GM18868 (cell line): ENCODE results near the gene TRMT61B.

ENCODE experiments used
- ATAC-seq: cut with Tn5 transposase; IDR thresholded peaks from one replicate; pipeline ENCODE4 v1.9.1; 2021; ENCODE audit warnings: mild to moderate bottlenecking, moderate library complexity; ENCODE audit not compliant: unreplicated experiment

Gene TRMT61B

GRCh38 chr2:28870146-28870891, at the start of gene TRMT61B:
Gene TRMT61B, minus strand, starts transcription at chr2:28870309. Its CDS starts 32 bp downstream, at chr2:28870277.
- ATAC-seq: peak; percentile 93

GRCh38 chr2:28915939-28916338, 45.8 kb upstream of the TRMT61B start:
- no peak for ATAC-seq

GRCh38 chr2:28909655-28910353, 39.7 kb upstream of the TRMT61B start:
- ATAC-seq: no peak

- ATAC-seq: no peak
Observed at GRCh38 chr2:28908172-28908571, 38.1 kb upstream of the TRMT61B start.

- no peak for ATAC-seq
Observed at GRCh38 chr2:28906821-28907220, 36.7 kb upstream of the TRMT61B start.

DNA sequence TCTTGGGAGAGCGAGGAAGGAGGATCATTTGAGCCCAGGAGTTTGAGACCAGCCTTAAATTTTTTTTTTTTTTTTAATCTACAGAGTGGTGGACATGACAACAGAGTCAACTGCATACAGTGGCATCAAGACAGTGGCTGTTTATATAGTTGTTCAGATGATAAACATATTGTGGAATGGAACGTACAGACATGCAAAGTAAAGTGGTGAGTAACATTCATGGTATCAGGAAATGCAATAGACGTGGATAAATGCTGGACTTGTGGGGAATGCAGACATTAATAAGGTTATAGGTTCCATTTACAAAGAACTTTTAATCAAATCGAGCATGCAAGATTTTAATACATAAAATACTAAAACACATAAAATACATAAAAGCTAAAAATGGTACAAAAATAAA, 36.3 kb upstream of the TRMT61B start:
- ATAC-seq: no peak

GRCh38 chr2:28905533-28905932, 35.4 kb upstream of the TRMT61B start:
- no peak for ATAC-seq

- ATAC-seq: no peak
Observed at GRCh38 chr2:28904802-28905457, 34.8 kb upstream of the TRMT61B start.

DNA sequence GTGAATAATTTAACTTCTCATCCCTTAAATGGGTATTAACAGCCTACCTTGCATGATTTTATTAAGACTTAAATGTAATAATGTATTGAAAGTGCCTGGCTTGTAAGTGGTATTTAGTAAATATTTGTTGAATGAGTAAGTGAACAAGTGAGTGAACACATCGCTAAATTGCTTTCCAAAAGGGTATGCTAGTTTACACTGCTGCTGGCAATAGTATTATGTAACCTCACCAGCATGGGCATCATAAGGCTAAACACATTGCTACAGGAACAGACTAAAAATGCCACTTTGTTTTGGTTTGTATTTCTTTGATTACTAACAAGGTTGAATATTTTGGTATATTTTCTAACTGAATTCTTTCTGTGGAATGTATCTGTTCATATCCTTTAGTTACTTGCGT, 34.2 kb upstream of the TRMT61B start:
- no peak for ATAC-seq

GRCh38 chr2:28902584-28902983, 32.5 kb upstream of the TRMT61B start:
- no peak for ATAC-seq

DNA sequence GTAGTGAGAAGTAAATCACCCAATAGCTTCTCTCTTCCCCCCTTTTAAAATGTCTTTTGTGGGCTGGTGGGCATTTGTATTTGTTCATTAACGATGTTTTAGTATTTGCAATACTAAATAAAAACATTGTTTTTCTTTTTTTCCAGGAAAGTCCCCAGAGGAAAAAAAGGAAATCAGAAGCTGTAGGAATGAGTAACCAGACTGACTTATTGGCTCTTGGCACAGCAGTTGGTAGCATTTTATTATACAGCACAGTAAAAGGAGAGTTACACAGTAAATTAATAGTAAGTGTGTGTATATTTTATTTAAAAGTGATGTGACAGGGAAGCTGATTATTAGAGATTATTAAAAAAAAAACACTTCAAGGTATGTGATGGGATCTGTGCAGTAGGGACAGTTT, 31.7 kb upstream of the TRMT61B start:
- no peak for ATAC-seq

- no peak for ATAC-seq
Observed at GRCh38 chr2:28901202-28901601, 31.1 kb upstream of the TRMT61B start.

GRCh38 chr2:28898048-28898447, 27.9 kb upstream of the TRMT61B start:
- no peak for ATAC-seq

GRCh38 chr2:28896906-28897305, 26.8 kb upstream of the TRMT61B start:
- ATAC-seq: no peak

DNA sequence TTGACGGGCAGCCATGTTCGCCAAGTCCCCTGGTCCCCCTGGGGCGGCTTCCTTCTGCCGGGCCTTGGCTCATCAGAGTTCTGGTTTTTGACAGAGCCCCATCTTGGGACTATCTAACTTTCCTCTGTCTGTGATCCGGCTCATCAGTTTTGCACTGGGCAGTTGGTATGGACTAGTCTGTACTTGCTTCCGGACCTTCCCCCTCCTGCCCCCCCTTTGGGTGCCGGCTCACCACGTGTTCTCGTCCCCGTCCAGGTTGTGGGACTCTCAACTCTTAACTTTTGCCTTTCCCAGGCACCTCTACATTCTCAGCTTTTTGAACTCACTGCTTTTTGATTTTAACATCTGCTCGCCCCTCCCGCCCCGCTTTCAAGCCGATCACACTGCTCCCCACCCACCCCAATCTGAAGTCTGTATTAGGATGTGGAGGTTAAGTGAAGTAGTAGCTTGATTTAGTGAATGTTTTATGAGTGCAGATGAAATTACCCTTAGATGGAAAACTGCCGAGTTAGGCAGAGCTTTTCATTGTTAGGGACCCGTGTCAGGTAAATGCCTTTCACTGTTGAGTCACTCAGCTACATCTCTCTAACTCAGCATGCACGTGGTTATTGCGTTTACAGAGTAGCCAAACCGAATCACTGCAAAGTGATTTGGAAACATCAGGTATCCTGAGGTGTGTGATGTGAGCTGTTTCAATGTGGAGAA, 25.2 kb upstream of the TRMT61B start:
- peak; percentile 28 for ATAC-seq

GRCh38 chr2:28894470-28895188, 24.5 kb upstream of the TRMT61B start, which contains the start of gene WDR43:
Gene WDR43, plus strand, starts transcription at chr2:28894667. Its CDS starts 32 bp downstream, at chr2:28894699.
- ATAC-seq: peak; percentile 90

GRCh38 chr2:28893488-28893887, 23.4 kb upstream of the TRMT61B start:
- ATAC-seq: no peak

GRCh38 chr2:28880193-28880592, 10.1 kb upstream of the TRMT61B start:
- no peak for ATAC-seq

GRCh38 chr2:28871620-28872019, 1.5 kb upstream of the TRMT61B start:
- ATAC-seq: no peak

GRCh38 chr2:28869494-28870145, 489 bp downstream of the TRMT61B start:
- peak; percentile 20 for ATAC-seq
